OCI-LY1 (cell line): Measurements from ENCODE around the gene CDKL5.

Source experiments
- H2AFZ ChIP-seq: fragments of 200-600 bp; sonication (generic), shearing (Covaris generic); 2 replicates; pipeline ENCODE4 v1.6.0; 2014; ENCODE audit warnings: antibody characterized with exemption, mild to moderate bottlenecking, low read length
- H3F3A ChIP-seq: fragments of 200-600 bp; sonication (generic), shearing (Covaris generic); 2 replicates; pipeline ENCODE4 v1.6.0; 2014; ENCODE audit warnings: mild to moderate bottlenecking, antibody characterized with exemption, low read length, moderate library complexity; ENCODE audit not compliant: insufficient read depth
- H3K27ac ChIP-seq: fragments of 200-600 bp; sonication (generic); 2 replicates; pipeline ENCODE4 v1.5.1; 2014; ENCODE audit warnings: low read length, mixed run types, mild to moderate bottlenecking, low read depth; ENCODE audit not compliant: poor library complexity, severe bottlenecking
- H3K27me3 ChIP-seq: fragments of 200-600 bp; sonication (generic); 2 replicates; pipeline ENCODE4 v1.6.0; 2014; ENCODE audit warnings: antibody characterized with exemption, mild to moderate bottlenecking, low read length, moderate library complexity; ENCODE audit not compliant: insufficient read depth
- H3K36me3 ChIP-seq: fragments of 200-600 bp; sonication (generic); 2 replicates; pipeline ENCODE4 v1.6.1; 2014; ENCODE audit warnings: mild to moderate bottlenecking, antibody characterized with exemption, low read length, moderate library complexity, mixed read lengths; ENCODE audit not compliant: insufficient read depth
- H3K4me1 ChIP-seq: fragments of 200-600 bp; sonication (generic); 2 replicates; pipeline ENCODE4 v1.5.1; 2014; ENCODE audit warnings: mild to moderate bottlenecking, low read length, moderate library complexity; ENCODE audit not compliant: insufficient read depth, severe bottlenecking
- H3K4me2 ChIP-seq: fragments of 200-600 bp; sonication (generic), shearing (Covaris generic); 2 replicates; pipeline ENCODE4 v1.6.1; 2014; ENCODE audit warnings: low read length
- H3K4me3 ChIP-seq: fragments of 200-600 bp; sonication (generic); 2 replicates; pipeline ENCODE4 v1.5.1; 2014; ENCODE audit warnings: low read length, low read depth, mild to moderate bottlenecking, mixed read lengths; ENCODE audit not compliant: poor library complexity, severe bottlenecking
- H3K79me2 ChIP-seq: fragments of 200-600 bp; shearing (Covaris generic); 2 replicates; pipeline ENCODE4 v1.6.1; 2016; ENCODE audit warnings: mixed run types, low read length, mixed read lengths; ENCODE audit not compliant: insufficient read depth
- H3K9ac ChIP-seq: fragments of 200-600 bp; sonication (generic), shearing (Covaris generic); 2 replicates; pipeline ENCODE4 v1.6.1; 2014; ENCODE audit warnings: mild to moderate bottlenecking, low read length, mixed read lengths
- H3K9me2 ChIP-seq: fragments of 200-600 bp; sonication (generic), shearing (Covaris generic); 2 replicates; pipeline ENCODE4 v1.6.1; 2014; ENCODE audit warnings: low read depth, mild to moderate bottlenecking, low read length, mixed read lengths
- H3K9me3 ChIP-seq: fragments of 200-600 bp; shearing (Covaris generic); 2 replicates; pipeline ENCODE4 v1.6.1; 2014; ENCODE audit warnings: low read length, mixed read lengths
- H4K20me1 ChIP-seq: fragments of 200-600 bp; sonication (generic), shearing (Covaris generic); 2 replicates; pipeline ENCODE4 v1.6.0; 2016; ENCODE audit warnings: mild to moderate bottlenecking, low read length; ENCODE audit not compliant: insufficient read depth
- EZH2 ChIP-seq: fragments of 200-600 bp; sonication (generic), shearing (Covaris generic); IDR thresholded peaks from 2 replicates; pipeline ENCODE4 v1.8.0; 2017; ENCODE audit warnings: borderline replicate concordance, mixed run types, mild to moderate bottlenecking, antibody characterized with exemption, low read length, moderate library complexity, mixed read lengths
- TF ChIP-seq, protein P1 (sequence below): fragments of 200-600 bp; sonication (generic), shearing (Covaris generic); IDR thresholded peaks from 2 replicates; pipeline ENCODE4 v1.5.1; 2017; ENCODE audit warnings: mild to moderate bottlenecking, antibody characterized with exemption, low read length, moderate library complexity, mixed read lengths

CDKL5 gene

GRCh38 chrX:18594079-18594478 lies 168.7 kb downstream of the CDKL5 start:
- Histone ChIP-seq H3K4me3 (no peak overlapping the region), H3K27me3 (no peaks in the 10 kb centered on the region), H4K20me1 (no peaks in the 10 kb centered on the region), H3K27ac (no peak overlapping the region), H2AFZ (no peak overlapping the region), H3K36me3 (no peaks in the 10 kb centered on the region), H3K9me2 (no peaks in the 10 kb centered on the region), H3K9ac (no peak overlapping the region), H3F3A (no peaks in the 10 kb centered on the region), H3K9me3 (no peaks in the 10 kb centered on the region), H3K79me2 (no peaks in the 10 kb centered on the region), H3K4me2 (no peak overlapping the region), H3K4me1 (no peaks in the 10 kb centered on the region)
- TF ChIP-seq EZH2 = no peak
- TF ChIP-seq, protein P1, sequence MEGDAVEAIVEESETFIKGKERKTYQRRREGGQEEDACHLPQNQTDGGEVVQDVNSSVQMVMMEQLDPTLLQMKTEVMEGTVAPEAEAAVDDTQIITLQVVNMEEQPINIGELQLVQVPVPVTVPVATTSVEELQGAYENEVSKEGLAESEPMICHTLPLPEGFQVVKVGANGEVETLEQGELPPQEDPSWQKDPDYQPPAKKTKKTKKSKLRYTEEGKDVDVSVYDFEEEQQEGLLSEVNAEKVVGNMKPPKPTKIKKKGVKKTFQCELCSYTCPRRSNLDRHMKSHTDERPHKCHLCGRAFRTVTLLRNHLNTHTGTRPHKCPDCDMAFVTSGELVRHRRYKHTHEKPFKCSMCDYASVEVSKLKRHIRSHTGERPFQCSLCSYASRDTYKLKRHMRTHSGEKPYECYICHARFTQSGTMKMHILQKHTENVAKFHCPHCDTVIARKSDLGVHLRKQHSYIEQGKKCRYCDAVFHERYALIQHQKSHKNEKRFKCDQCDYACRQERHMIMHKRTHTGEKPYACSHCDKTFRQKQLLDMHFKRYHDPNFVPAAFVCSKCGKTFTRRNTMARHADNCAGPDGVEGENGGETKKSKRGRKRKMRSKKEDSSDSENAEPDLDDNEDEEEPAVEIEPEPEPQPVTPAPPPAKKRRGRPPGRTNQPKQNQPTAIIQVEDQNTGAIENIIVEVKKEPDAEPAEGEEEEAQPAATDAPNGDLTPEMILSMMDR = no peak

GRCh38 chrX:18596096-18596495 lies 170.7 kb downstream of the CDKL5 start:
- Histone ChIP-seq H3K4me3 (no peak overlapping the region), H3K9me2 (no peaks in the 10 kb centered on the region), H3K9me3 (no peaks in the 10 kb centered on the region), H3K4me2 (no peak overlapping the region), H3K79me2 (no peaks in the 10 kb centered on the region), H2AFZ (no peak overlapping the region), H3K9ac (no peak overlapping the region), H3K36me3 (no peaks in the 10 kb centered on the region), H3K27ac (no peak overlapping the region), H3K27me3 (no peaks in the 10 kb centered on the region), H3F3A (no peaks in the 10 kb centered on the region), H3K4me1 (no peaks in the 10 kb centered on the region), H4K20me1 (no peaks in the 10 kb centered on the region)
- TF ChIP-seq EZH2 = no peak
- TF ChIP-seq, protein P1 = no peak

DNA sequence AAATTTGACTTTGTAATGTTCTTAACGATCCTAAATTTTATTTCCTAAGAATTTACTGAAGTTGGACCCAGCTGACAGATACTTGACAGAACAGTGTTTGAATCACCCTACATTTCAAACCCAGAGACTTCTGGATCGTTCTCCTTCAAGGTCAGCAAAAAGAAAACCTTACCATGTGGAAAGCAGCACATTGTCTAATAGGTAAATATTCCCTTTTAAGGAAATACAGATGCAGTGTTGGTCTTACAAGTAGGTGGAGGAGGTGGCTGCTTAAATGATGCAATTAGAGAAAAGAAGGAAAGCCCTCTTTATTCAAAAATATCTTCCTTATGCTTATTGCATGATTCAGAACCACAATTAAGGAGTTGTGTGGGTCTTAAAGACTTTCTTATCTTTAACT lies 173.0 kb downstream of the CDKL5 start:
- Histone ChIP-seq H3K9ac (no peak overlapping the region), H3F3A (no peaks in the 10 kb centered on the region), H3K27ac (no peak overlapping the region), H3K9me3 (no peaks in the 10 kb centered on the region), H3K9me2 (no peaks in the 10 kb centered on the region), H3K4me3 (no peak overlapping the region), H3K79me2 (no peaks in the 10 kb centered on the region), H3K27me3 (no peaks in the 10 kb centered on the region), H3K4me2 (no peak overlapping the region), H3K36me3 (no peaks in the 10 kb centered on the region), H3K4me1 (no peaks in the 10 kb centered on the region), H4K20me1 (no peaks in the 10 kb centered on the region), H2AFZ (no peak overlapping the region)
- TF ChIP-seq, protein P1 = no peak
- TF ChIP-seq EZH2 = no peak
